NB4 (cell line): ENCODE results near the gene AGT.
"Not testable (repeated sequence)": the region's sequence is repeated elsewhere in the genome, so short reads cannot be mapped to it uniquely, and the experiment has no call there.

ENCODE experiments used
- DNase-seq: peaks from one replicate; pipeline ENCODE4 v3.0.0; 2010; ENCODE audit warnings: low read depth
- H3K4me3 ChIP-seq: one replicate; pipeline ENCODE4 v1.5.1; 2011; ENCODE audit warnings: mild to moderate bottlenecking, low read depth, low read length, moderate library complexity
- CTCF ChIP-seq: IDR thresholded peaks from one replicate; pipeline ENCODE4 v1.5.1; 2012; ENCODE audit warnings: low read depth, low read length
- MAX ChIP-seq: IDR thresholded peaks from 2 replicates; pipeline ENCODE4 v1.6.1; 2011; ENCODE audit warnings: low read depth, low read length
- MYC ChIP-seq: IDR thresholded peaks from 2 replicates; pipeline ENCODE4 v1.6.1; 2011; ENCODE audit warnings: low read depth, low read length
- POLR2A ChIP-seq: IDR thresholded peaks from 2 replicates; pipeline ENCODE4 v1.6.1; 2011; ENCODE audit warnings: mild to moderate bottlenecking; ENCODE audit not compliant: insufficient read length; ENCODE audit errors: extremely low read depth

The AGT gene

GRCh38 chr1:230717251-230717650 is 3.3 kb upstream of the AGT start:
- DNase-seq = no peak
- H3K4me3 ChIP-seq = no peak overlapping the region
- no peak for TF ChIP-seq MAX
- no peak for TF ChIP-seq POLR2A
- TF ChIP-seq CTCF = no peak
- no peak for TF ChIP-seq MYC

GRCh38 chr1:230716453-230716852 is 2.5 kb upstream of the AGT start:
- DNase-seq, H3K4me3 ChIP-seq: not testable (repeated sequence)

GRCh38 chr1:230715510-230715909 is 1.6 kb upstream of the AGT start:
- no peak for DNase-seq
- H3K4me3 ChIP-seq = no peak overlapping the region
- TF ChIP-seq CTCF = no peak
- TF ChIP-seq POLR2A = no peak
- no peak for TF ChIP-seq MYC
- no peak for TF ChIP-seq MAX

- no peak for DNase-seq
- no peak overlapping the region for H3K4me3 ChIP-seq
- TF ChIP-seq CTCF = no peak
- no peak for TF ChIP-seq MYC
- no peak for TF ChIP-seq POLR2A
- TF ChIP-seq MAX = no peak
These were observed 391 bp downstream of the AGT start for GRCh38 chr1:230713547-230713914.

- TF ChIP-seq MAX = no peak
- no peak for DNase-seq
- H3K4me3 ChIP-seq = no peak overlapping the region
These were observed 784 bp downstream of the AGT start for GRCh38 chr1:230713138-230713537.

- DNase-seq = no peak
- TF ChIP-seq CTCF (no peak), POLR2A (no peak), MYC (no peak), MAX (no peak)
- H3K4me3 ChIP-seq = no peak overlapping the region
These were observed 1.4 kb downstream of the AGT start for GRCh38 chr1:230712470-230712942.

GRCh38 chr1:230711245-230711644 is 2.7 kb downstream of the AGT start:
- TF ChIP-seq POLR2A (no peak), MYC (no peak), CTCF (no peak), MAX (no peak)
- no peak for DNase-seq
- no peak overlapping the region for H3K4me3 ChIP-seq
